H1 (cell line): ENCODE data around the gene OR5C1. TPM values are rescaled to one million over a fixed set of nuclear protein-coding genes. Genes with fewer than 3 reads are reported as not detected.
A peak's percentile ranks its signal among the peaks of the same experiment; 100 is the strongest.
"Not testable (repeated sequence)": the region's sequence is repeated elsewhere in the genome, so short reads cannot be mapped to it uniquely, and the experiment has no call there.

Experiments
- CTCF ChIA-PET: fragments of 300-600 bp; sonication (Branson Sonifier 250); formaldehyde crosslinking; loops from one replicate; lab custom pipeline; 2021; ENCODE audit not compliant: partially characterized antibody; lab: Charles Lee
- POLR2A ChIA-PET: fragments of 300-600 bp; sonication (Branson Sonifier 250); formaldehyde crosslinking; loops from one replicate; lab custom pipeline; 2021; ENCODE audit warnings: inconsistent platforms; ENCODE audit not compliant: partially characterized antibody; lab: Charles Lee
- DNase-seq, 2 experiments: peaks; one replicate each; pipeline versions ENCODE4 v3.0.0 to v3.0.0-alpha.2; 2010 to 2022; ENCODE audit warnings: low spot score in 2 of 2, low read depth in 1 of 2, mixed read lengths in 1 of 2
- FAIRE-seq: peaks from 2 replicates; lab custom pipeline; 2011; peaks lifted over from hg19 to GRCh38; lab: Jason Lieb, UNC
- H2AFZ ChIP-seq: 2 replicates; pipeline ENCODE4 v1.8.1; 2012; ENCODE audit warnings: low read length, inconsistent platforms
- H2AK5ac ChIP-seq: 2 replicates; pipeline ENCODE4 v1.6.1; 2013; ENCODE audit warnings: low read depth, low read length
- H2BK120ac ChIP-seq: replicated peaks from 2 replicates; pipeline ENCODE3; 2013; ENCODE audit warnings: low read depth, low read length, inconsistent platforms
- H2BK12ac ChIP-seq: 2 replicates; pipeline ENCODE4 v1.6.1; 2013; ENCODE audit warnings: low read depth, low read length
- H2BK15ac ChIP-seq: 2 replicates; pipeline ENCODE4 v1.6.1; 2013; ENCODE audit warnings: low read length
- H2BK20ac ChIP-seq: 2 replicates; pipeline ENCODE4 v1.6.1; 2013; ENCODE audit warnings: low read length
- H2BK5ac ChIP-seq: 2 replicates; pipeline ENCODE4 v1.6.1; 2013; ENCODE audit warnings: low read depth, low read length
- H3K14ac ChIP-seq: 2 replicates; pipeline ENCODE4 v1.6.1; 2013; ENCODE audit warnings: inconsistent platforms; ENCODE audit not compliant: insufficient read length
- H3K18ac ChIP-seq: 2 replicates; pipeline ENCODE4 v1.6.1; 2013; ENCODE audit warnings: low read length; ENCODE audit errors: extremely low read depth
- H3K23ac ChIP-seq: 2 replicates; pipeline ENCODE4 v1.6.1; 2013; ENCODE audit warnings: inconsistent platforms; ENCODE audit not compliant: insufficient read length
- H3K23me2 ChIP-seq: 2 replicates; pipeline ENCODE4 v1.6.1; 2013; ENCODE audit warnings: low read depth, low read length
- H3K27ac ChIP-seq: 2 replicates; pipeline ENCODE4 v1.6.1; 2011; ENCODE audit warnings: low read depth, low read length, inconsistent platforms
- H3K27me3 ChIP-seq, 4 experiments: replicated peaks in 1 of 4; 1 replicate in 1 of 4; 2 replicates in 3 of 4; pipeline versions ENCODE4 v1.6.1 to v1.8.1; 2011 to 2013; ENCODE audit warnings: low read length in 3 of 4, mild to moderate bottlenecking in 3 of 4, inconsistent platforms in 2 of 4, mixed read lengths in 2 of 4, moderate library complexity in 1 of 4; ENCODE audit not compliant: control insufficient read depth in 3 of 4, insufficient read depth in 3 of 4; ENCODE audit errors: extremely low read depth in 1 of 4
- H3K36me3 ChIP-seq, 4 experiments: 2 replicates each; pipeline versions ENCODE4 v1.6.1 to v1.8.1; 2011 to 2013; ENCODE audit warnings: mild to moderate bottlenecking in 4 of 4, low read length in 3 of 4, moderate library complexity in 2 of 4, control low read depth in 1 of 4, inconsistent platforms in 1 of 4; ENCODE audit not compliant: insufficient read depth in 4 of 4, control insufficient read depth in 2 of 4
- H3K4ac ChIP-seq: replicated peaks from 2 replicates; pipeline ENCODE3; 2013; ENCODE audit warnings: low read length, low read depth, mixed read lengths, inconsistent platforms; ENCODE audit not compliant: insufficient read length
- H3K4me1 ChIP-seq, 4 experiments: replicated peaks in 1 of 4; 1 replicate in 1 of 4; 2 replicates in 3 of 4; pipeline versions ENCODE4 v1.6.1 to v1.8.1; 2011 to 2013; ENCODE audit warnings: low read length in 3 of 4, inconsistent platforms in 2 of 4, mixed read lengths in 1 of 4; ENCODE audit not compliant: insufficient read depth in 4 of 4, control insufficient read depth in 3 of 4
- H3K4me2 ChIP-seq, 2 experiments: 2 replicates each; pipeline versions ENCODE4 v1.6.1 to v1.8.1; 2011 to 2013; ENCODE audit warnings: low read depth in 2 of 2, low read length in 2 of 2, control low read depth in 1 of 2, inconsistent platforms in 1 of 2, mild to moderate bottlenecking in 1 of 2; ENCODE audit not compliant: insufficient read depth in 1 of 2
- H3K4me3 ChIP-seq, 4 experiments: fragments of 200-600, 300-600 bp in 1 of 4; sonication (generic), shearing (Covaris generic), sonication (Bioruptor Twin) in 1 of 4; 2 replicates each; pipeline versions ENCODE4 v1.5.1 to v1.8.1; 2011 to 2016; ENCODE audit warnings: low read length in 4 of 4, low read depth in 3 of 4, control low read depth in 2 of 4, inconsistent platforms in 2 of 4, mild to moderate bottlenecking in 2 of 4, mixed read lengths in 1 of 4, moderate library complexity in 1 of 4; ENCODE audit not compliant: insufficient read depth in 2 of 4; ENCODE audit errors: extremely low read depth in 1 of 4
- H3K56ac ChIP-seq: replicated peaks from 2 replicates; pipeline ENCODE3; 2013; ENCODE audit warnings: low read depth, mild to moderate bottlenecking, mixed read lengths, low read length, inconsistent platforms; ENCODE audit not compliant: insufficient read length
- H3K79me1 ChIP-seq: 2 replicates; pipeline ENCODE4 v1.6.1; 2013; ENCODE audit warnings: low read depth, low read length, control low read depth
- H3K79me2 ChIP-seq, 2 experiments: 2 replicates each; pipeline versions ENCODE4 v1.6.1 to v1.8.1; 2012 to 2013; ENCODE audit warnings: low read length in 2 of 2, mild to moderate bottlenecking in 2 of 2, inconsistent platforms in 1 of 2; ENCODE audit not compliant: insufficient read depth in 2 of 2, control insufficient read depth in 1 of 2
- H3K9ac ChIP-seq, 4 experiments: replicated peaks in 1 of 4; 1 replicate in 1 of 4; 2 replicates in 3 of 4; pipeline versions ENCODE4 v1.6.1 to v1.8.1; 2011 to 2013; ENCODE audit warnings: low read depth in 3 of 4, low read length in 3 of 4, control low read depth in 2 of 4, mild to moderate bottlenecking in 2 of 4, moderate library complexity in 2 of 4, inconsistent platforms in 1 of 4; ENCODE audit errors: extremely low read depth in 1 of 4
- H3K9me3 ChIP-seq, 2 experiments: 2 replicates each; pipeline versions ENCODE4 v1.6.1 to v1.8.1; 2012 to 2013; ENCODE audit warnings: mild to moderate bottlenecking in 2 of 2, moderate library complexity in 2 of 2, control low read depth in 1 of 2, inconsistent platforms in 1 of 2, low read depth in 1 of 2, low read length in 1 of 2, mixed read lengths in 1 of 2; ENCODE audit not compliant: insufficient read depth in 2 of 2
- H4K20me1 ChIP-seq, 2 experiments: replicated peaks in 1 of 2; 2 replicates each; pipeline versions ENCODE3 to v1.8.1; 2011 to 2013; ENCODE audit warnings: inconsistent platforms in 2 of 2, low read length in 2 of 2, mild to moderate bottlenecking in 1 of 2; ENCODE audit not compliant: insufficient read depth in 2 of 2, control insufficient read depth in 1 of 2
- H4K5ac ChIP-seq: 2 replicates; pipeline ENCODE4 v1.6.1; 2013; ENCODE audit warnings: low read length, low read depth, mixed read lengths, inconsistent platforms; ENCODE audit not compliant: insufficient read length
- H4K8ac ChIP-seq: 2 replicates; pipeline ENCODE4 v1.8.0; 2013; ENCODE audit warnings: mild to moderate bottlenecking, moderate library complexity, low read length, inconsistent platforms; ENCODE audit not compliant: insufficient read depth; ENCODE audit errors: extremely low read depth
- H4K91ac ChIP-seq: replicated peaks from 2 replicates; pipeline ENCODE3; 2013; ENCODE audit warnings: low read length, mixed read lengths, inconsistent platforms; ENCODE audit not compliant: insufficient read length
- KDM1A ChIP-seq: fragments of 200-600, 300-600 bp; sonication (generic); IDR thresholded peaks from 2 replicates; pipeline ENCODE4 v1.7.1; 2016; ENCODE audit warnings: mild to moderate bottlenecking, low read length, borderline replicate concordance
- WGBS, 2 experiments: shearing (Covaris generic) in 1 of 2; methylation state at CpG; one replicate each; pipeline versions ENCODE4 v1.1.6 to v1.1.7; 2013 to 2015; ENCODE audit warnings: low lambda C conversion rate in 2 of 2, mixed read lengths in 2 of 2, inconsistent platforms in 1 of 2, low coverage in 1 of 2, missing lambda C conversion rate in 1 of 2; ENCODE audit not compliant: insufficient replicate concordance in 2 of 2, insufficient coverage in 1 of 2, insufficient read length in 1 of 2; ENCODE audit errors: extremely low coverage in 1 of 2, missing lambda C conversion rate in 1 of 2; 5-methylcytosine and 5-hydroxymethylcytosine counted together
- polyA plus RNA-seq, 7 experiments: library from polyadenylated mRNA; depleted of rRNA in 3 of 7; stranded (reverse) in 5 of 7; unstranded in 2 of 7; fragments of >200 nt in 5 of 7; fragments of 200-250 nt in 2 of 7; gene quantifications; 1 replicate in 5 of 7; 2 replicates in 1 of 7; 4 replicates in 1 of 7; pipeline versions ENCODE4 v1.2.1 to v1.2.3, GENCODE V29; 2011 to 2013; ENCODE audit warnings: missing spikeins in 2 of 7, mixed read lengths in 2 of 7
- total RNA-seq: library from RNA; stranded (reverse); fragmentation: NEBNext Ultra II Directional; extraction: Animal tissue kit (Norgen Biotek cat#: 25700); gene quantifications from 2 replicates; pipeline ENCODE4 v1.2.1, GENCODE V29; 2021

The OR5C1 gene
- total and polyA plus RNA-seq, 2 of the 8 experiments (the other 6 are each of a cell fraction or from before 2014, with no cell fraction given), result not detected

- not testable (repeated sequence) for DNase-seq, H2BK20ac ChIP-seq, H3K4ac ChIP-seq, H3K9ac ChIP-seq, H3K27me3 ChIP-seq, H3K79me1 ChIP-seq, H2BK5ac ChIP-seq, H3K27ac ChIP-seq, H3K4me1 ChIP-seq, H3K23me2 ChIP-seq, FAIRE-seq, H3K14ac ChIP-seq, H2AFZ ChIP-seq, H3K23ac ChIP-seq, H3K56ac ChIP-seq, H4K91ac ChIP-seq, H2BK12ac ChIP-seq, H3K18ac ChIP-seq, H4K20me1 ChIP-seq, H3K9me3 ChIP-seq, H4K8ac ChIP-seq, H2BK120ac ChIP-seq, H2AK5ac ChIP-seq, H4K5ac ChIP-seq, H3K4me2 ChIP-seq, H2BK15ac ChIP-seq
- ChIA-PET POLR2A (interaction anchor here (1.1 kb wide), 1 partner anchor 76 kb away, joined by 5 read pairs; the partner anchor contains the start of gene RC3H2), CTCF (interaction anchor here (0.6 kb wide), 1 partner anchor 391 kb away, joined by 3 read pairs; no protein-coding TSS in a partner anchor)
- Histone ChIP-seq H3K4me3 (peak overlapping the region; percentile 81 to 97 (median 92); a peak in 6 of 8 replicates), H3K36me3 (peaks cover 0 to 23% (median 11%) of the 10 kb centered on the region in 4 experiments; a peak in 5 of 8 replicates), H3K79me2 (peaks cover 5 to 32% of the 10 kb centered on the region in 2 experiments; a peak in 3 of 4 replicates)
- TF ChIP-seq KDM1A, result 0 out of 2 replicates have a peak, but pooled peaks have one; percentile 9
- WGBS, 2 experiments, result 77% methylated on average over 17 of the region's 18 CpGs; no CpG with 5 or more reads in 1 of the 2 experiments
Observed at GRCh38 chr9:122828965-122829284, 40.2 kb downstream of the OR5C1 start.
